ENCODE measurements around the gene FLRT1. TPM values are rescaled to one million over a fixed set of nuclear protein-coding genes. Genes with fewer than 3 reads are reported as not detected.

FLRT1 gene
- total RNA-seq, 4 donors from 2014 or later, result 0.32 to 1.4 (median 0.90) TPM

DNA sequence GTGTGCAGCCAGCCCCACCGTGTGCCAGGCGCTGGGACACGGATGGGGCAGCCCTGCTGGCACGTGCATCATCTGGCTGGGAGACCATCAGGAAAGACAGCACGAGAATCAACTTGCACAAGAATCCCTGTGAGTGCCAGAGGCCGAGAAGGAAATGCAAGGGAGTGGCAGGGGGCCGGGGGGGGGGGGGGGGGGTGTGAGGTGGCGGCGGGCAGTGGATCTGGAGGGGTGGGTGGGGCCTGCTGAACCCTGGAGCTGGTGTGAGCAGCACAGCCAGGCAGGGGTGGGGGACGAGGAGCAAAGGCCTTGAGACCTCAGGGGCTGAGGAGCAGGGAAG, 14.0 kb upstream of the FLRT1 start:
- Histone ChIP-seq H3K9me3 (no peaks in the 10 kb centered on the region), H3K4me3 (no peak overlapping the region), H3K4me1 (peaks cover 0 to 7% (median 3%) of the 10 kb centered on the region in 4 donors), H3K27ac (no peak overlapping the region), H3K27me3 (no peaks in the 10 kb centered on the region), H3K36me3 (no peaks in the 10 kb centered on the region)
- WGBS, 2 donors (ENCODE audit: low coverage in 1 of 2), result 74% methylated on average over 10 of the region's 10 CpGs; no CpG with 5 or more reads in 1 of the 2 donors
- no peak for DNase-seq
- intact Hi-C loops (cut with DNase I; ENCODE audit: low total_unique reads), result no loop called here
- TF ChIP-seq EP300 (IDR thresholded peaks at IDR 0.05; ENCODE audit: low read depth) (no peak), POLR2A (IDR thresholded peaks at IDR 0.05) (no peak), POLR2AphosphoS5 (IDR thresholded peaks at IDR 0.05) (no peak)
- TF ChIP-seq, protein P1, sequence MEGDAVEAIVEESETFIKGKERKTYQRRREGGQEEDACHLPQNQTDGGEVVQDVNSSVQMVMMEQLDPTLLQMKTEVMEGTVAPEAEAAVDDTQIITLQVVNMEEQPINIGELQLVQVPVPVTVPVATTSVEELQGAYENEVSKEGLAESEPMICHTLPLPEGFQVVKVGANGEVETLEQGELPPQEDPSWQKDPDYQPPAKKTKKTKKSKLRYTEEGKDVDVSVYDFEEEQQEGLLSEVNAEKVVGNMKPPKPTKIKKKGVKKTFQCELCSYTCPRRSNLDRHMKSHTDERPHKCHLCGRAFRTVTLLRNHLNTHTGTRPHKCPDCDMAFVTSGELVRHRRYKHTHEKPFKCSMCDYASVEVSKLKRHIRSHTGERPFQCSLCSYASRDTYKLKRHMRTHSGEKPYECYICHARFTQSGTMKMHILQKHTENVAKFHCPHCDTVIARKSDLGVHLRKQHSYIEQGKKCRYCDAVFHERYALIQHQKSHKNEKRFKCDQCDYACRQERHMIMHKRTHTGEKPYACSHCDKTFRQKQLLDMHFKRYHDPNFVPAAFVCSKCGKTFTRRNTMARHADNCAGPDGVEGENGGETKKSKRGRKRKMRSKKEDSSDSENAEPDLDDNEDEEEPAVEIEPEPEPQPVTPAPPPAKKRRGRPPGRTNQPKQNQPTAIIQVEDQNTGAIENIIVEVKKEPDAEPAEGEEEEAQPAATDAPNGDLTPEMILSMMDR (IDR thresholded peaks at IDR 0.05), result no peak
- in situ Hi-C loops (cut with MboI; ENCODE audit: low pct_ligation_motif_present in 1 of 4, low pct_unique_long_range_greater_than_20kb in 1 of 4, low sequenced_read_pairs in 3 of 4), result no loop called here

DNA sequence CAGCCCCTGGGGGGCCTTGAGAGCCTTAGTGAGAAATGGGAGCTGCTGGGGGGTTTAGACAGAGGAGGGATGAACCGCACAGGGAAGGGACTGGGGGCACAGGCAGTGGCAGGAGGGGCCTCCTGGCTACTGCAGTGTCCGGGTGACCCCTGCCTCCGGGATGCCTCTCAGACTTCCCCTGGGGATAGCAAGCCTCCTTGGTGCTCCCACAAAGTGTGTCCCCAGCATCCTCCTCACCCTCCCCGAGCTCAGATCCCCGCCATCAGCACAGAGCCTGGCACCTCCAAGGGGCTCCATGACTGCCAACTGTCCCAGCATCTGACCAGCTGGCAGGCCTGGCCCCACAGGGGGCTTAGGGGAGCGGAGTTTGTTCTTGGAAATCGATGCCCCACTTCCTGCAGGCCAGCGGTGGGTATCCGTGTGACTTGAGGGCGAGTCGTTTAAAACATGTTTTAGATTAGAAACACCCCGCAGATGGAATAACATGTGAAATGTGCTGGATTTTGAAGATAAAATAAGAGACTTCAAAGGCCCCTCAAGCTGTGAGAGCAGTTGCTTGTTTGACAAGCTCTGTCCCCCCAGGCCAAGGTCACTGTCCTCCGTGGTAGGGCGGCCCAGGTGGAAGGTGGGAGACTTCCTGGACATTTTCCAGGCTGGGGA, 13.5 kb upstream of the FLRT1 start:
- no peak for DNase-seq
- intact Hi-C loops (cut with DNase I; ENCODE audit: low total_unique reads) (no loop called here), in situ Hi-C loops (cut with MboI; ENCODE audit: low pct_ligation_motif_present in 1 of 4, low pct_unique_long_range_greater_than_20kb in 1 of 4, low sequenced_read_pairs in 3 of 4) (no loop called here)
- WGBS, 2 donors (ENCODE audit: low coverage in 1 of 2), result 80 to 85% methylated on average over 2 to 14 of the region's 14 CpGs
- Histone ChIP-seq H3K4me1 (peaks cover 0 to 7% (median 3%) of the 10 kb centered on the region in 4 donors), H3K4me3 (no peak overlapping the region), H3K9me3 (no peaks in the 10 kb centered on the region), H3K27ac (no peak overlapping the region), H3K36me3 (no peaks in the 10 kb centered on the region), H3K27me3 (no peaks in the 10 kb centered on the region)
- TF ChIP-seq, protein P1 (IDR thresholded peaks at IDR 0.05), result no peak
- TF ChIP-seq EP300 (IDR thresholded peaks at IDR 0.05; ENCODE audit: low read depth) (no peak), POLR2AphosphoS5 (IDR thresholded peaks at IDR 0.05) (no peak), POLR2A (IDR thresholded peaks at IDR 0.05) (no peak)

GRCh38 chr11:64023712-64024710, 11.7 kb upstream of the FLRT1 start:
- DNase-seq, result no peak
- Histone ChIP-seq H3K27ac (no peak overlapping the region), H3K4me1 (peaks cover 0 to 6% (median 3%) of the 10 kb centered on the region in 4 donors), H3K4me3 (no peak overlapping the region), H3K36me3 (no peaks in the 10 kb centered on the region), H3K9me3 (no peaks in the 10 kb centered on the region), H3K27me3 (peaks cover 14% of the 10 kb centered on the region)
- 74 to 91% methylated on average over 8 to 20 of the region's 20 CpGs for WGBS, 2 donors (ENCODE audit: low coverage in 1 of 2)
- in situ Hi-C loops (cut with MboI; ENCODE audit: low pct_ligation_motif_present in 1 of 4, low pct_unique_long_range_greater_than_20kb in 1 of 4, low sequenced_read_pairs in 3 of 4) (no loop called here), intact Hi-C loops (cut with DNase I; ENCODE audit: low total_unique reads) (no loop called here)
- TF ChIP-seq POLR2AphosphoS5 (IDR thresholded peaks at IDR 0.05), result no peak
- TF ChIP-seq POLR2A (IDR thresholded peaks at IDR 0.05), result no peak
- TF ChIP-seq, protein P1 (IDR thresholded peaks at IDR 0.05), result no peak
- no peak for TF ChIP-seq EP300 (IDR thresholded peaks at IDR 0.05; ENCODE audit: low read depth)

DNA sequence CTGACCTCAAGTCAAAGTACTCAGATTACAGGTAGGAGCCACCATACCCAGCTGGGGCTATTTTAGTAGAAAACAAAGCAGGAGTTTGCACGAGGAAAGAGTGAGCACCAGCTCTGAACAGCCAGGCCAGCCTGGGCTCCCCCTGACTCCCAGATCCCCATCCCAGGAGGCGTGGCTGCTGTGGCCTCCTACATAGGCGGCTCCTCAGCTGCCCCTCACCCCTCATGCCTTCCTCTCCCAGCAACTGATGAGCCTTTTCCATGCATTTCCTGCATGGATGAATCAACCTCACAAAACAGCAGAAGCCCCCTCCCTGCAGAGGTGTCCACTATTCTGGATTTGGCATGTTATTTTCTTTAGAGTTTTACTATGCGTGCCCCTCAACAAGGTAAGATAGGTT, 10.5 kb upstream of the FLRT1 start:
- no peak overlapping the region for H3K27ac ChIP-seq
- H3K9me3 ChIP-seq, result no peaks in the 10 kb centered on the region
- H3K4me3 ChIP-seq, result no peak overlapping the region
- 74 to 92% methylated on average over 1 to 4 of the region's 4 CpGs for WGBS, 2 donors (ENCODE audit: low coverage in 1 of 2)
- DNase-seq, result no peak
- H3K27me3 ChIP-seq, result peaks cover 14% of the 10 kb centered on the region
- no peaks in the 10 kb centered on the region for H3K36me3 ChIP-seq
- TF ChIP-seq EP300 (IDR thresholded peaks at IDR 0.05; ENCODE audit: low read depth), result no peak
- TF ChIP-seq POLR2A (IDR thresholded peaks at IDR 0.05), result no peak
- TF ChIP-seq POLR2AphosphoS5 (IDR thresholded peaks at IDR 0.05), result no peak
- TF ChIP-seq, protein P1 (IDR thresholded peaks at IDR 0.05), result no peak
- peaks cover 0 to 6% (median 3%) of the 10 kb centered on the region in 4 donors for H3K4me1 ChIP-seq
- intact Hi-C loops (cut with DNase I; ENCODE audit: low total_unique reads), result loop anchor here (1.0 kb wide), 1 partner anchor 24 kb away; no protein-coding TSS in a partner anchor
- in situ Hi-C loops (cut with MboI; ENCODE audit: low pct_ligation_motif_present in 1 of 4, low pct_unique_long_range_greater_than_20kb in 1 of 4, low sequenced_read_pairs in 3 of 4), result no loop called here
